Measurements from ENCODE around the gene SCLY. TPM values are rescaled to one million over a fixed set of nuclear protein-coding genes. Genes with fewer than 3 reads are reported as not detected.

The SCLY gene
- total and polyA plus RNA-seq, 2 of the 13 experiments (the other 11 are each of a cell fraction or from before 2014, with no cell fraction given): 27.9 to 38.6 TPM

DNA sequence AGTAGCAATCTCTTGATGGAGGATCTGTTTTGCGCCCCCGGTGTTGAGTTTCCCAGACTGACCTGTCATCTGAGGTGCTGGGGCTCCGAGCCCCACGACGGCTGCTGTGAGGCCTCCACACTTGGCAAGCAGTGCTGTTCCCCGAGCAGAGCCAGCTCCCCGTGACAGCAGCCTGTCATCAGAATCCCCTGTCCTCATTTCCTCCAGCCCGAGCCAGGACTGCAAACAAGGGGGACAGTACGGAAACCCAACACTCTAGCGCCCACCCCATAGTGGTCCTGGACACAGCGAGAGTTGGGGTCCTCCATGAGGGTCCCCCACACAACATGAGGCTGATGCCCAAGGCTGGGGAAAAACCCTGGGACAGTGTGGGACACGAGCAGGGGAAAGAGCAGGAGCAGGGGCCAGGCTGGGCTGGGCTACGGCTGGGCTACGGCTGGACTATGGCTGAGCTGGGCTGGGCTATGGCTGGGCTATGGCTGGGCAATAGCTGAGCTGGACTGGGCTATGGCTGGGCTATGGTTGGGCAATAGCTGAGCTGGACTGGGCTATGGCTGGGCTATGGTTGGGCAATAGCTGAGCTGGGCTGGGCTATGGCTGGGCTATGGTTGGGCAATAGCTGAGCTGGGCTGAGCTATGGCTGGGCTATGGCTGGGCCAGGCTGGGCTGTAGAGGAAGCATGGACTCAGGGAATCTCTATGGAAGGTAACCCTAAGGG is 76.2 kb downstream of the SCLY start (continued):
- TF ChIP-seq, protein P1, sequence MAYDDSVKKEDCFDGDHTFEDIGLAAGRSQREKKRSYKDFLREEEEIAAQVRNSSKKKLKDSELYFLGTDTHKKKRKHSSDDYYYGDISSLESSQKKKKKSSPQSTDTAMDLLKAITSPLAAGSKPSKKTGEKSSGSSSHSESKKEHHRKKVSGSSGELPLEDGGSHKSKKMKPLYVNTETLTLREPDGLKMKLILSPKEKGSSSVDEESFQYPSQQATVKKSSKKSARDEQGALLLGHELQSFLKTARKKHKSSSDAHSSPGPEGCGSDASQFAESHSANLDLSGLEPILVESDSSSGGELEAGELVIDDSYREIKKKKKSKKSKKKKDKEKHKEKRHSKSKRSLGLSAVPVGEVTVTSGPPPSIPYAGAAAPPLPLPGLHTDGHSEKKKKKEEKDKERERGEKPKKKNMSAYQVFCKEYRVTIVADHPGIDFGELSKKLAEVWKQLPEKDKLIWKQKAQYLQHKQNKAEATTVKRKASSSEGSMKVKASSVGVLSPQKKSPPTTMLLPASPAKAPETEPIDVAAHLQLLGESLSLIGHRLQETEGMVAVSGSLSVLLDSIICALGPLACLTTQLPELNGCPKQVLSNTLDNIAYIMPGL (CRISPR knock-in tag; IDR thresholded peaks at IDR 0.05; ENCODE audit: borderline replicate concordance in 1 of 2, low read depth in 1 of 2): no peak
- TF ChIP-seq, protein P2, sequence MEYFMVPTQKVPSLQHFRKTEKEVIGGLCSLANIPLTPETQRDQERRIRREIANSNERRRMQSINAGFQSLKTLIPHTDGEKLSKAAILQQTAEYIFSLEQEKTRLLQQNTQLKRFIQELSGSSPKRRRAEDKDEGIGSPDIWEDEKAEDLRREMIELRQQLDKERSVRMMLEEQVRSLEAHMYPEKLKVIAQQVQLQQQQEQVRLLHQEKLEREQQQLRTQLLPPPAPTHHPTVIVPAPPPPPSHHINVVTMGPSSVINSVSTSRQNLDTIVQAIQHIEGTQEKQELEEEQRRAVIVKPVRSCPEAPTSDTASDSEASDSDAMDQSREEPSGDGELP (IDR thresholded peaks at IDR 0.05; ENCODE audit: borderline replicate concordance, low read depth): no peak
- no peak for TF ChIP-seq ZSCAN12 (CRISPR knock-in tag; IDR thresholded peaks at IDR 0.05)
- TF ChIP-seq ZNF256 (CRISPR knock-in tag; conservative IDR thresholded peaks at IDR 0.05): no peak
- no peak for TF ChIP-seq ZNF205 (CRISPR knock-in tag; IDR thresholded peaks at IDR 0.05)
- TF ChIP-seq CBFB (CRISPR knock-in tag; IDR thresholded peaks at IDR 0.05): no peak
- TF ChIP-seq ZNF230 (CRISPR knock-in tag; IDR thresholded peaks at IDR 0.05): 0 out of 2 replicates have a peak, but pooled peaks have one; percentile 30
- TF ChIP-seq WIZ (CRISPR knock-in tag; IDR thresholded peaks at IDR 0.05): no peak
- TF ChIP-seq KAT7 (CRISPR knock-in tag; IDR thresholded peaks at IDR 0.05; ENCODE audit: borderline replicate concordance): no peak
- TF ChIP-seq, protein P3, sequence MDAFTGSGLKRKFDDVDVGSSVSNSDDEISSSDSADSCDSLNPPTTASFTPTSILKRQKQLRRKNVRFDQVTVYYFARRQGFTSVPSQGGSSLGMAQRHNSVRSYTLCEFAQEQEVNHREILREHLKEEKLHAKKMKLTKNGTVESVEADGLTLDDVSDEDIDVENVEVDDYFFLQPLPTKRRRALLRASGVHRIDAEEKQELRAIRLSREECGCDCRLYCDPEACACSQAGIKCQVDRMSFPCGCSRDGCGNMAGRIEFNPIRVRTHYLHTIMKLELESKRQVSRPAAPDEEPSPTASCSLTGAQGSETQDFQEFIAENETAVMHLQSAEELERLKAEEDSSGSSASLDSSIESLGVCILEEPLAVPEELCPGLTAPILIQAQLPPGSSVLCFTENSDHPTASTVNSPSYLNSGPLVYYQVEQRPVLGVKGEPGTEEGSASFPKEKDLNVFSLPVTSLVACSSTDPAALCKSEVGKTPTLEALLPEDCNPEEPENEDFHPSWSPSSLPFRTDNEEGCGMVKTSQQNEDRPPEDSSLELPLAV (CRISPR knock-in tag; conservative IDR thresholded peaks at IDR 0.05; ENCODE audit: low read depth): no peak
- no peak for TF ChIP-seq ZNF20 (CRISPR knock-in tag; IDR thresholded peaks at IDR 0.05)
- TF ChIP-seq TOPORS (CRISPR knock-in tag; IDR thresholded peaks at IDR 0.05): no peak
- no peak for TF ChIP-seq ZNF282 (IDR thresholded peaks at IDR 0.05; ENCODE audit: partially characterized antibody)
- no peak for TF ChIP-seq RBAK (CRISPR knock-in tag; IDR thresholded peaks at IDR 0.05)
- no peak for TF ChIP-seq SNAI1 (CRISPR knock-in tag; IDR thresholded peaks at IDR 0.05; ENCODE audit: borderline replicate concordance)
- TF ChIP-seq, protein P4, sequence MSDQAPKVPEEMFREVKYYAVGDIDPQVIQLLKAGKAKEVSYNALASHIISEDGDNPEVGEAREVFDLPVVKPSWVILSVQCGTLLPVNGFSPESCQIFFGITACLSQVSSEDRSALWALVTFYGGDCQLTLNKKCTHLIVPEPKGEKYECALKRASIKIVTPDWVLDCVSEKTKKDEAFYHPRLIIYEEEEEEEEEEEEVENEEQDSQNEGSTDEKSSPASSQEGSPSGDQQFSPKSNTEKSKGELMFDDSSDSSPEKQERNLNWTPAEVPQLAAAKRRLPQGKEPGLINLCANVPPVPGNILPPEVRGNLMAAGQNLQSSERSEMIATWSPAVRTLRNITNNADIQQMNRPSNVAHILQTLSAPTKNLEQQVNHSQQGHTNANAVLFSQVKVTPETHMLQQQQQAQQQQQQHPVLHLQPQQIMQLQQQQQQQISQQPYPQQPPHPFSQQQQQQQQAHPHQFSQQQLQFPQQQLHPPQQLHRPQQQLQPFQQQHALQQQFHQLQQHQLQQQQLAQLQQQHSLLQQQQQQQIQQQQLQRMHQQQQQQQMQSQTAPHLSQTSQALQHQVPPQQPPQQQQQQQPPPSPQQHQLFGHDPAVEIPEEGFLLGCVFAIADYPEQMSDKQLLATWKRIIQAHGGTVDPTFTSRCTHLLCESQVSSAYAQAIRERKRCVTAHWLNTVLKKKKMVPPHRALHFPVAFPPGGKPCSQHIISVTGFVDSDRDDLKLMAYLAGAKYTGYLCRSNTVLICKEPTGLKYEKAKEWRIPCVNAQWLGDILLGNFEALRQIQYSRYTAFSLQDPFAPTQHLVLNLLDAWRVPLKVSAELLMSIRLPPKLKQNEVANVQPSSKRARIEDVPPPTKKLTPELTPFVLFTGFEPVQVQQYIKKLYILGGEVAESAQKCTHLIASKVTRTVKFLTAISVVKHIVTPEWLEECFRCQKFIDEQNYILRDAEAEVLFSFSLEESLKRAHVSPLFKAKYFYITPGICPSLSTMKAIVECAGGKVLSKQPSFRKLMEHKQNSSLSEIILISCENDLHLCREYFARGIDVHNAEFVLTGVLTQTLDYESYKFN (CRISPR knock-in tag; conservative IDR thresholded peaks at IDR 0.05): no peak
- TF ChIP-seq, protein P5, sequence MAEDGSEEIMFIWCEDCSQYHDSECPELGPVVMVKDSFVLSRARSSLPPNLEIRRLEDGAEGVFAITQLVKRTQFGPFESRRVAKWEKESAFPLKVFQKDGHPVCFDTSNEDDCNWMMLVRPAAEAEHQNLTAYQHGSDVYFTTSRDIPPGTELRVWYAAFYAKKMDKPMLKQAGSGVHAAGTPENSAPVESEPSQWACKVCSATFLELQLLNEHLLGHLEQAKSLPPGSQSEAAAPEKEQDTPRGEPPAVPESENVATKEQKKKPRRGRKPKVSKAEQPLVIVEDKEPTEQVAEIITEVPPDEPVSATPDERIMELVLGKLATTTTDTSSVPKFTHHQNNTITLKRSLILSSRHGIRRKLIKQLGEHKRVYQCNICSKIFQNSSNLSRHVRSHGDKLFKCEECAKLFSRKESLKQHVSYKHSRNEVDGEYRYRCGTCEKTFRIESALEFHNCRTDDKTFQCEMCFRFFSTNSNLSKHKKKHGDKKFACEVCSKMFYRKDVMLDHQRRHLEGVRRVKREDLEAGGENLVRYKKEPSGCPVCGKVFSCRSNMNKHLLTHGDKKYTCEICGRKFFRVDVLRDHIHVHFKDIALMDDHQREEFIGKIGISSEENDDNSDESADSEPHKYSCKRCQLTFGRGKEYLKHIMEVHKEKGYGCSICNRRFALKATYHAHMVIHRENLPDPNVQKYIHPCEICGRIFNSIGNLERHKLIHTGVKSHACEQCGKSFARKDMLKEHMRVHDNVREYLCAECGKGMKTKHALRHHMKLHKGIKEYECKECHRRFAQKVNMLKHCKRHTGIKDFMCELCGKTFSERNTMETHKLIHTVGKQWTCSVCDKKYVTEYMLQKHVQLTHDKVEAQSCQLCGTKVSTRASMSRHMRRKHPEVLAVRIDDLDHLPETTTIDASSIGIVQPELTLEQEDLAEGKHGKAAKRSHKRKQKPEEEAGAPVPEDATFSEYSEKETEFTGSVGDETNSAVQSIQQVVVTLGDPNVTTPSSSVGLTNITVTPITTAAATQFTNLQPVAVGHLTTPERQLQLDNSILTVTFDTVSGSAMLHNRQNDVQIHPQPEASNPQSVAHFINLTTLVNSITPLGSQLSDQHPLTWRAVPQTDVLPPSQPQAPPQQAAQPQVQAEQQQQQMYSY (CRISPR knock-in tag; IDR thresholded peaks at IDR 0.05): no peak
- TF ChIP-seq NR1H2 (CRISPR knock-in tag; IDR thresholded peaks at IDR 0.05; ENCODE audit: borderline replicate concordance, low read depth): no peak
